PC-3 (cell line): ENCODE data around the gene MAML3.

ENCODE experiments used
- CTCF ChIP-seq: fragments of 300-600 bp; sonication (generic); conservative IDR thresholded peaks from 2 replicates; pipeline ENCODE4 v1.5.1; 2017; ENCODE audit warnings: antibody characterized with exemption, low read depth, mild to moderate bottlenecking, low read length
- EZH2 ChIP-seq: fragments of 300-600 bp; sonication (generic); IDR thresholded peaks from one replicate; pipeline ENCODE4 v1.6.1; 2017; ENCODE audit warnings: antibody characterized with exemption, mild to moderate bottlenecking, low read length; ENCODE audit not compliant: unreplicated experiment
- EZH2phosphoT487 ChIP-seq: fragments of 300-600 bp; sonication (generic); IDR thresholded peaks from 2 replicates; pipeline ENCODE4 v1.6.1; 2018; ENCODE audit warnings: mild to moderate bottlenecking, antibody characterized with exemption, low read length, borderline replicate concordance

GRCh38 chr4:139728146-139728545 lies 425.8 kb downstream of the MAML3 start:
- TF ChIP-seq CTCF (no peak), EZH2 (no peak), EZH2phosphoT487 (no peak)
